HUES64 (cell line): Measurements from ENCODE around the gene CENPVL2. TPM values are rescaled to one million over a fixed set of nuclear protein-coding genes. Genes with fewer than 3 reads are reported as not detected.
"Not testable (repeated sequence)": the region's sequence is repeated elsewhere in the genome, so short reads cannot be mapped to it uniquely, and the experiment has no call there.

ENCODE experiments used
- H3K27ac ChIP-seq: 2 replicates; pipeline ENCODE4 v1.7.0; 2013; ENCODE audit warnings: low read depth, low read length, inconsistent platforms
- H3K27me3 ChIP-seq: 2 replicates; pipeline ENCODE4 v1.6.1; 2013; ENCODE audit warnings: mild to moderate bottlenecking, low read length; ENCODE audit not compliant: insufficient read depth
- H3K36me3 ChIP-seq: 2 replicates; pipeline ENCODE4 v1.6.1; 2013; ENCODE audit warnings: mild to moderate bottlenecking, low read length; ENCODE audit not compliant: insufficient read depth
- H3K4me1 ChIP-seq: 2 replicates; pipeline ENCODE4 v1.6.1; 2013; ENCODE audit warnings: mild to moderate bottlenecking, low read length, moderate library complexity; ENCODE audit not compliant: insufficient read depth
- H3K4me3 ChIP-seq: 2 replicates; pipeline ENCODE4 v1.5.1; 2013; ENCODE audit warnings: mild to moderate bottlenecking, low read length, moderate library complexity
- H3K9ac ChIP-seq: 2 replicates; pipeline ENCODE4 v1.6.1; 2013; ENCODE audit warnings: mild to moderate bottlenecking, low read depth, low read length
- H3K9me3 ChIP-seq: 2 replicates; pipeline ENCODE4 v1.6.1; 2013; ENCODE audit warnings: low read depth, low read length; ENCODE audit not compliant: insufficient read depth
- WGBS: fragments of 150-250, 120-280 bp; methylation state at CpG from one replicate; pipeline ENCODE4 v1.1.7; 2013; ENCODE audit warnings: missing lambda C conversion rate; 5-methylcytosine and 5-hydroxymethylcytosine counted together
- polyA plus RNA-seq, 2 experiments: library from polyadenylated mRNA; stranded (reverse); fragments of 50-300 nt; gene quantifications; one replicate each; pipeline ENCODE4 v1.2.3, GENCODE V29; 2013

Gene CENPVL2
- polyA plus RNA-seq (2013, experiment 1 of 2) = 1.9 TPM
- polyA plus RNA-seq (2013, experiment 2 of 2) = 1.9 TPM

- H3K9ac ChIP-seq, H3K4me1 ChIP-seq, H3K4me3 ChIP-seq, H3K27ac ChIP-seq, H3K36me3 ChIP-seq, H3K9me3 ChIP-seq, H3K27me3 ChIP-seq: not testable (repeated sequence)
- WGBS = no CpG with 5 or more reads among the region's 30 CpGs
These were observed at the start of gene CENPVL2 for GRCh38 chrX:51682720-51683062. Gene CENPVL2, minus strand, starts transcription at chrX:51682831. Its CDS starts 0 bp downstream, at chrX:51682831.

DNA sequence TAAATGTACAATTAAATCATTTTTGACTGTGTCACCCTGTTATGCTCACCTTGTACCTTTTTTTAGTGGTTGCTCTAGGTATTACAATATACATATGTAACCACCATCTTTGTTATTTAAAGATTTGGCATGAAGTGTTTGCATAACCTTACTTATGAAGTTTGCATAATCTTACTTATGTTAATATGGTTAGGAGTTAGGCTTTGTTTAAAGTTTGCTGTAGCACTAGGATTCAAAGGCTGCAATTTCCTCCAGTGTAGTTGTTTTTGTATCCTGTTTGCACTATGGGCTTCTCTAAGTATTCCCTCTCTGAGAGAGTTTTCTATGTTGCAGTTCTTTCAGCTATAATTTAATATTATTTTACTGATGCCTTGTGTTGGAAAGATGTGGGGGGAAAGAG, 45.6 kb upstream of the CENPVL2 start:
- no peaks in the 10 kb centered on the region for H3K9me3 ChIP-seq
- no peaks in the 10 kb centered on the region; the same call in 1 of the 2 replicates for H3K4me1 ChIP-seq
- H3K27ac ChIP-seq = no peak overlapping the region
- H3K27me3 ChIP-seq = peaks cover 2% of the 10 kb centered on the region; the same call in 1 of the 2 replicates
- H3K36me3 ChIP-seq = no peaks in the 10 kb centered on the region
- peak overlapping the region; percentile 11; the same call in 1 of the 2 replicates for H3K4me3 ChIP-seq
- H3K9ac ChIP-seq = no peak overlapping the region

GRCh38 chrX:51712943-51713647, 30.5 kb upstream of the CENPVL2 start:
- no CpG with 5 or more reads among the region's 18 CpGs for WGBS

DNA sequence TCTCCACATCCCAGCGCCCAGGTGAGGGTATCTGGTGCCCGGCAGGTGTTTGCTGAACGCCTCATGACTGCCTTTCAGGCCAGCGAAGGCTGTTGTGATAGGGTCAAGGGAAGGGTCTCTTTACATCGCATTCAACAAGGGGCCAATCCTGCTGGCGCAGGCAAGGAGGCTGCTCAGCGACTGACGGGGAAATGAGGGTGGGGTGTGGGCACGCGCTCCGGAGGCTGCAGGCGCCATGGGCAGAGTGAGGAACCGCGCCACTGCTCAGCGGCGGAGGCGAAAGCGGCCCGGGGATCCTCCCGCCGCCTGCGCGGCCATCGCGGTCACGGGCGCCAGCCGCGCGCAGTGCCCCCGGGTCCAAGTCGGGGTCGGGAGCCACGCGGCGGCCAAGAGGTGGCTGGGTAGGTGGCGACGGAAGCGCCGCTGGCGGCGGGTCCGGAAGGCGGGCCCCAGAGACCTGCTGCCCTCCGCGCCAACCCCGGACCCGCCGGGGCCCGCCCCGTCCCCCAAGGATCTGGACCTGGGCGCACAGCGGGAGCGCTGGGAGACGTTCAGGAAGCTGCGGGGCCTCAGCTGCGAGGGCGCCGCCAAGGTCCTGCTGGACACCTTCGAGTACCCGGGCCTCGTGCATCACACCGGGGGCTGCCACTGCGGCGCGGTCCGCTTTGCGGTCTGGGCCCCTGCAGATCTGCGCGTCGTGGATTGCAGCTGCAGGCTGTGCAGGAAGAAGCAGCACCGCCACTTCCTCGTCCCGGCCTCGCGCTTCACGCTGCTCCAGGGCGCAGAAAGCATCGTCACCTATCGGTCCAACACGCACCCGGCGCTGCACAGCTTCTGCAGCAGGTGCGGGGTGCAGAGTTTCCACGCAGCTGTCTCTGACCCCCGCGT, 27.9 kb upstream of the CENPVL2 start, which contains the start of gene CENPVL1:
Gene CENPVL1, plus strand, starts transcription at position 236 of the 888 bp plus-strand sequence. Its CDS starts 0 bp downstream, at position 236.
- H3K9ac ChIP-seq, H3K27me3 ChIP-seq, H3K36me3 ChIP-seq, H3K27ac ChIP-seq, H3K9me3 ChIP-seq, H3K4me3 ChIP-seq, H3K4me1 ChIP-seq: not testable (repeated sequence)
- WGBS = no CpG with 5 or more reads among the region's 87 CpGs

More at GRCh38 chrX:51712943-51713647, 30.5 kb upstream of the CENPVL2 start:
- H3K4me3 ChIP-seq, H3K9ac ChIP-seq, H3K27ac ChIP-seq, H3K4me1 ChIP-seq, H3K9me3 ChIP-seq, H3K27me3 ChIP-seq, H3K36me3 ChIP-seq: not testable (repeated sequence)

DNA sequence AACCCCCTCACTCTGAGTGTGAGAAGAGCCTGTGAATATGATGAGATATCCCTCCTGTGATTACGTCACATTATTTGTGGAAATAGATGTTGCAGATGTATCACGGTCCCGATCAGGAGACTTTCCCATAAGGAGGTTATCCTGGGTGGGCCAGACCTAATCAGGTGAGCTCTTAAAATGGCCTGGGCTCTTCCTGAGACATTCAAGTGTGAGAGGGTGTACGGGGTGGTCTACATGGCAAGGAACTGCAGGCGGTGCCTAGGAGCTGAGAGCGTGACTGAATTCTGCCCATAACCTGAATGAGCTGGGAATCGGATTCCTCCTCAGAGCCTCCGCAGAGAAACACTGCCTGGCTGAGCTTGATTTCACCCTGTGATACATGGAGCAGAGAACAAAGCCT, 14.8 kb upstream of the CENPVL2 start:
- Histone ChIP-seq H3K27ac (no peak overlapping the region), H3K27me3 (no peaks in the 10 kb centered on the region), H3K9ac (no peak overlapping the region), H3K9me3 (no peaks in the 10 kb centered on the region), H3K4me3 (no peak overlapping the region), H3K4me1 (no peaks in the 10 kb centered on the region), H3K36me3 (no peaks in the 10 kb centered on the region)
- WGBS = 97% methylated on average over 8 of the region's 8 CpGs

DNA sequence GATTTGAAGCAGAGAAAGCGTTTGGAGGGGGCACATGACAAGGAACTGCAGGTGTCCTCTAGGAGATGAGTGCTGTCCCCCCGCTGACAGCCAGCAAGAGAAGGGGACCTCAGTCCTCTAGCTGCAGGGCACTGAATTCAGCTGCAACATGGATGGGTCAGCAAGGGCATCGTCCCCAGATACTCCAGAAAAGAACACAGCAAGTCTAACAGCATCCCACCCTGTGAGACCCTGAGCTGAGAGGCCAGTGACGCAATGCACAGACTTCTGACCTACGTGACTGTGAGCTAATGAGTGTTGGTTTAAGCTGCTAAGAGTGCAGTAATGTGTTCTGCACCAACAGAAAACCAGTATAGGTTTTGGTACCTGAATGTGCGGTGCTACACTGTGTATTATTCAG, 11.6 kb upstream of the CENPVL2 start:
- H3K36me3 ChIP-seq = no peaks in the 10 kb centered on the region

DNA sequence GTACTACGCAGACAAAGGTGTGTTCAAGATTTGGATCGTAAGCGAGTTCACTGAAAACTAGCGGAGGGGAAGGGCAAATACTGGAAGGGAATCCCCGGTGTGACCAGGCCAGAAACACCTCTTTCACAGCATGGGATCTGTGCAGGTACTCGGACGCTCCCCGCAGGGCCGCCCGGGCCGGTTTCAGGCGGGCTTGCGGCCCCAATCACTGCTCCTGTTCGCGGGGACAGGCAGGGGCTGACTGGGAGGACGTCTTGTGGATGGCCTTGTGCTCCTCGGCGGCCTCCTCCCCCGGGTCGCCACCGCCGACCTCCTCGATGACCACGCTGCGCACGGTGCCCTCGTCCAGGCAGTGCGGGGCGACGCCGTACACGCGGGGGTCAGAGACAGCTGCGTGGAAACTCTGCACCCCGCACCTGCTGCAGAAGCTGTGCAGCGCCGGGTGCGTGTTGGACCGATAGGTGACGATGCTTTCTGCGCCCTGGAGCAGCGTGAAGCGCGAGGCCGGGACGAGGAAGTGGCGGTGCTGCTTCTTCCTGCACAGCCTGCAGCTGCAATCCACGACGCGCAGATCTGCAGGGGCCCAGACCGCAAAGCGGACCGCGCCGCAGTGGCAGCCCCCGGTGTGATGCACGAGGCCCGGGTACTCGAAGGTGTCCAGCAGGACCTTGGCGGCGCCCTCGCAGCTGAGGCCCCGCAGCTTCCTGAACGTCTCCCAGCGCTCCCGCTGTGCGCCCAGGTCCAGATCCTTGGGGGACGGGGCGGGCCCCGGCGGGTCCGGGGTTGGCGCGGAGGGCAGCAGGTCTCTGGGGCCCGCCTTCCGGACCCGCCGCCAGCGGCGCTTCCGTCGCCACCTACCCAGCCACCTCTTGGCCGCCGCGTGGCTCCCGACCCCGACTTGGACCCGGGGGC, 567 bp downstream of the CENPVL2 start:
- WGBS = no CpG with 5 or more reads among the region's 88 CpGs
- H3K9me3 ChIP-seq, H3K27me3 ChIP-seq, H3K4me1 ChIP-seq, H3K9ac ChIP-seq, H3K4me3 ChIP-seq, H3K36me3 ChIP-seq, H3K27ac ChIP-seq: not testable (repeated sequence)

More for the DNA sequence above, 11.6 kb upstream of the CENPVL2 start:
- H3K9me3 ChIP-seq = no peaks in the 10 kb centered on the region
- no peak overlapping the region for H3K9ac ChIP-seq
- H3K4me1 ChIP-seq = no peaks in the 10 kb centered on the region
- H3K27ac ChIP-seq = no peak overlapping the region
- 87% methylated on average over 6 of the region's 6 CpGs for WGBS
- H3K27me3 ChIP-seq = no peaks in the 10 kb centered on the region
- no peak overlapping the region for H3K4me3 ChIP-seq

DNA sequence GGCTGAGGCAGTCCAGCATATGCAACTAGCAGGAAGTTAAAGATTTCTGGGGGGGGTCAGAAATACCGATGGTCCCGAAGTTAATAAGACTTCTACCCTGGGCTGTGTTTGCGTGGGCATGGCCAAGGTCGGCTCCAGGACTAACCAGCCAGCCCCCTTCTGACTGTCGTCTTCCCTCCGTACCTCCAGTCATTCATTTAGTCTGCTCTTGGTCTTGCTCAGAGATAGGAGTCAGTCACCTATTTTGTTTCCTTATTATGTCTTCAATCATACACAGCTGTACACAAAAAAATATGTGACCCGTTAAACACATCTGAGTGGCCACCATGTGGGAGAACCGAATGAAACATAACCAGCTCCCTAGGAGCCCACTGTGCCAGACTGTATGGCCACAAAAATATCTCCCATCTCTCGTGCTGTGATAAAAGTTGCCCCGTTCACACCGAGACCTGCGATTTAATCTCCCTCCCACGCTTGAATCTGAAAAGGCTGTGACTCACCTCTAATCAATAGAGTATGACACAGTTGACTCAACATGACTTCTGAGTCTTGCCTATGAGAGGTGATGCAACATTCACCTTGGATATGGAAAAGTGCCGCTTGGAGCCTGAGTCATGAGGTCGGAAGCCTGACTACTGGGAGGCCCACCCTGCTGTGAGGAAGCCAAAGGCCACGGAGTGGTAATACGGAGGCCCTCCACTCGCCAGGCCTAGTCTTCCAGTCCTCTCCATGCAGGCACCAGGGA, 2.8 kb downstream of the CENPVL2 start:
- not testable (repeated sequence) for H3K9me3 ChIP-seq, H3K36me3 ChIP-seq, H3K9ac ChIP-seq, H3K4me3 ChIP-seq, H3K27me3 ChIP-seq, H3K27ac ChIP-seq, H3K4me1 ChIP-seq
- WGBS = no CpG with 5 or more reads among the region's 18 CpGs

- 100% methylated on average over 5 of the region's 5 CpGs for WGBS
- no peaks in the 10 kb centered on the region for H3K36me3 ChIP-seq
- H3K4me3 ChIP-seq = no peak overlapping the region
- H3K9me3 ChIP-seq = no peaks in the 10 kb centered on the region
- no peaks in the 10 kb centered on the region for H3K4me1 ChIP-seq
- no peak overlapping the region for H3K9ac ChIP-seq
- H3K27me3 ChIP-seq = no peaks in the 10 kb centered on the region
- H3K27ac ChIP-seq = no peak overlapping the region
These were observed 16.6 kb downstream of the CENPVL2 start for GRCh38 chrX:51665981-51666380.

- H3K9ac ChIP-seq = no peak overlapping the region
- WGBS = 87% methylated on average over 2 of the region's 2 CpGs
- no peaks in the 10 kb centered on the region for H3K36me3 ChIP-seq
- H3K4me3 ChIP-seq = no peak overlapping the region
- H3K27me3 ChIP-seq = no peaks in the 10 kb centered on the region
- H3K4me1 ChIP-seq = no peaks in the 10 kb centered on the region
- no peak overlapping the region for H3K27ac ChIP-seq
- no peaks in the 10 kb centered on the region for H3K9me3 ChIP-seq
These were observed 39.3 kb downstream of the CENPVL2 start for GRCh38 chrX:51643377-51643776.
